OCI-LY1 (cell line): Measurements from ENCODE around the gene SCAP.

Experiments used
- H2AFZ ChIP-seq: fragments of 200-600 bp; sonication (generic), shearing (Covaris generic); 2 replicates; pipeline ENCODE4 v1.6.0; 2014; ENCODE audit warnings: antibody characterized with exemption, mild to moderate bottlenecking, low read length
- H3F3A ChIP-seq: fragments of 200-600 bp; sonication (generic), shearing (Covaris generic); 2 replicates; pipeline ENCODE4 v1.6.0; 2014; ENCODE audit warnings: mild to moderate bottlenecking, antibody characterized with exemption, low read length, moderate library complexity; ENCODE audit not compliant: insufficient read depth
- H3K27ac ChIP-seq: fragments of 200-600 bp; sonication (generic); 2 replicates; pipeline ENCODE4 v1.5.1; 2014; ENCODE audit warnings: low read length, mixed run types, mild to moderate bottlenecking, low read depth; ENCODE audit not compliant: poor library complexity, severe bottlenecking
- H3K27me3 ChIP-seq: fragments of 200-600 bp; sonication (generic); 2 replicates; pipeline ENCODE4 v1.6.0; 2014; ENCODE audit warnings: antibody characterized with exemption, mild to moderate bottlenecking, low read length, moderate library complexity; ENCODE audit not compliant: insufficient read depth
- H3K36me3 ChIP-seq: fragments of 200-600 bp; sonication (generic); 2 replicates; pipeline ENCODE4 v1.6.1; 2014; ENCODE audit warnings: mild to moderate bottlenecking, antibody characterized with exemption, low read length, moderate library complexity, mixed read lengths; ENCODE audit not compliant: insufficient read depth
- H3K4me1 ChIP-seq: fragments of 200-600 bp; sonication (generic); 2 replicates; pipeline ENCODE4 v1.5.1; 2014; ENCODE audit warnings: mild to moderate bottlenecking, low read length, moderate library complexity; ENCODE audit not compliant: insufficient read depth, severe bottlenecking
- H3K4me2 ChIP-seq: fragments of 200-600 bp; sonication (generic), shearing (Covaris generic); 2 replicates; pipeline ENCODE4 v1.6.1; 2014; ENCODE audit warnings: low read length
- H3K4me3 ChIP-seq: fragments of 200-600 bp; sonication (generic); 2 replicates; pipeline ENCODE4 v1.5.1; 2014; ENCODE audit warnings: low read length, low read depth, mild to moderate bottlenecking, mixed read lengths; ENCODE audit not compliant: poor library complexity, severe bottlenecking
- H3K79me2 ChIP-seq: fragments of 200-600 bp; shearing (Covaris generic); 2 replicates; pipeline ENCODE4 v1.6.1; 2016; ENCODE audit warnings: mixed run types, low read length, mixed read lengths; ENCODE audit not compliant: insufficient read depth
- H3K9ac ChIP-seq: fragments of 200-600 bp; sonication (generic), shearing (Covaris generic); 2 replicates; pipeline ENCODE4 v1.6.1; 2014; ENCODE audit warnings: mild to moderate bottlenecking, low read length, mixed read lengths
- H3K9me2 ChIP-seq: fragments of 200-600 bp; sonication (generic), shearing (Covaris generic); 2 replicates; pipeline ENCODE4 v1.6.1; 2014; ENCODE audit warnings: low read depth, mild to moderate bottlenecking, low read length, mixed read lengths
- H3K9me3 ChIP-seq: fragments of 200-600 bp; shearing (Covaris generic); 2 replicates; pipeline ENCODE4 v1.6.1; 2014; ENCODE audit warnings: low read length, mixed read lengths
- H4K20me1 ChIP-seq: fragments of 200-600 bp; sonication (generic), shearing (Covaris generic); 2 replicates; pipeline ENCODE4 v1.6.0; 2016; ENCODE audit warnings: mild to moderate bottlenecking, low read length; ENCODE audit not compliant: insufficient read depth
- EZH2 ChIP-seq: fragments of 200-600 bp; sonication (generic), shearing (Covaris generic); IDR thresholded peaks from 2 replicates; pipeline ENCODE4 v1.8.0; 2017; ENCODE audit warnings: borderline replicate concordance, mixed run types, mild to moderate bottlenecking, antibody characterized with exemption, low read length, moderate library complexity, mixed read lengths
- TF ChIP-seq, protein P1 (sequence below): fragments of 200-600 bp; sonication (generic), shearing (Covaris generic); IDR thresholded peaks from 2 replicates; pipeline ENCODE4 v1.5.1; 2017; ENCODE audit warnings: mild to moderate bottlenecking, antibody characterized with exemption, low read length, moderate library complexity, mixed read lengths

SCAP gene

DNA sequence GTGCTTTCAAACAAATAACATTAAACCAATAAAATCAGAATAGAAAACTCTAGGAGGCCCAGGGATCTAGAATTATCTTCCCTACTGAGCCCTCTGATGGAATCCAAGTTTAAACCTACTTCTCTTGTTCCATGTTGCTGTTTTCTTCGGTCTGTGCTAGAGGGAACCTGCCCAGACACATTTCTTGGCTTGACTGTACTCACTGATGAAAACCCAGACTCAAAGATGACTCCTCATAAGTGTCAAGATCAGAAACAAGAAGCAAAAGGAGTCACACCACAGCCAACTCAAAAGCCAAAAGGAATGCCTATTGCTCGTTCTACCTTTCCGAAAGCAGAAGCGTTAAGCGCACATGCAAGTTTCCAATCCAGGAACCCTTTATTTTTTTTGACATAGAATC, 31.6 kb downstream of the SCAP start:
- Histone ChIP-seq H3K4me3 (no peak overlapping the region), H3K9me3 (no peaks in the 10 kb centered on the region), H3K4me2 (no peak overlapping the region), H3K27ac (no peak overlapping the region), H4K20me1 (no peaks in the 10 kb centered on the region), H2AFZ (no peak overlapping the region), H3K36me3 (peaks cover 34% of the 10 kb centered on the region), H3K27me3 (no peaks in the 10 kb centered on the region), H3K9ac (no peak overlapping the region), H3K9me2 (no peaks in the 10 kb centered on the region), H3F3A (no peaks in the 10 kb centered on the region), H3K79me2 (no peaks in the 10 kb centered on the region), H3K4me1 (no peaks in the 10 kb centered on the region)
- TF ChIP-seq, protein P1, sequence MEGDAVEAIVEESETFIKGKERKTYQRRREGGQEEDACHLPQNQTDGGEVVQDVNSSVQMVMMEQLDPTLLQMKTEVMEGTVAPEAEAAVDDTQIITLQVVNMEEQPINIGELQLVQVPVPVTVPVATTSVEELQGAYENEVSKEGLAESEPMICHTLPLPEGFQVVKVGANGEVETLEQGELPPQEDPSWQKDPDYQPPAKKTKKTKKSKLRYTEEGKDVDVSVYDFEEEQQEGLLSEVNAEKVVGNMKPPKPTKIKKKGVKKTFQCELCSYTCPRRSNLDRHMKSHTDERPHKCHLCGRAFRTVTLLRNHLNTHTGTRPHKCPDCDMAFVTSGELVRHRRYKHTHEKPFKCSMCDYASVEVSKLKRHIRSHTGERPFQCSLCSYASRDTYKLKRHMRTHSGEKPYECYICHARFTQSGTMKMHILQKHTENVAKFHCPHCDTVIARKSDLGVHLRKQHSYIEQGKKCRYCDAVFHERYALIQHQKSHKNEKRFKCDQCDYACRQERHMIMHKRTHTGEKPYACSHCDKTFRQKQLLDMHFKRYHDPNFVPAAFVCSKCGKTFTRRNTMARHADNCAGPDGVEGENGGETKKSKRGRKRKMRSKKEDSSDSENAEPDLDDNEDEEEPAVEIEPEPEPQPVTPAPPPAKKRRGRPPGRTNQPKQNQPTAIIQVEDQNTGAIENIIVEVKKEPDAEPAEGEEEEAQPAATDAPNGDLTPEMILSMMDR = no peak
- TF ChIP-seq EZH2 = no peak

DNA sequence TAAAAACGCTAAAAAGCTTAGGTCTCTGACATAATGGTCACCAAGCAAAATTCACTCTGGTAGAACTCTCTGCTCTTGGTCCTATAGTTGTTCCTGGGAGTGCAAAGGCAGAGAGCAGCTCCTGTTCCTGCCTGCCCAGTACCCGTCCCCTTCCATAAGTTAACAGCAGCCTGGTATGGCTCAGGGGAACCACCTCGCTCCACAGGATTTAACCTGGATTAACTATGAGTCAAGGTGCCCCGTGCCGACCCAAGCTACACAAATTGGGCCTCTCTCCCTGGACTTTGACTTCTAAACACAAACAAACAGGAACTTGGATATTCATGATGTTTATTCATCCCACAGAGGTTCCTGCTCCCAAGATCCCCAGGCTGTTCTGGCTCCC, 32.1 kb downstream of the SCAP start:
- Histone ChIP-seq H4K20me1 (no peaks in the 10 kb centered on the region), H3K36me3 (peaks cover 39% of the 10 kb centered on the region), H3K4me1 (no peaks in the 10 kb centered on the region), H3K79me2 (no peaks in the 10 kb centered on the region), H3F3A (no peaks in the 10 kb centered on the region), H3K4me2 (no peak overlapping the region), H3K9me2 (no peaks in the 10 kb centered on the region), H3K27me3 (no peaks in the 10 kb centered on the region), H2AFZ (no peak overlapping the region), H3K9ac (no peak overlapping the region), H3K4me3 (no peak overlapping the region), H3K27ac (no peak overlapping the region), H3K9me3 (no peaks in the 10 kb centered on the region)
- TF ChIP-seq, protein P1 = no peak
- no peak for TF ChIP-seq EZH2

- no peak overlapping the region for H3K4me3 ChIP-seq
- no peaks in the 10 kb centered on the region for H3K79me2 ChIP-seq
- H3K9me2 ChIP-seq = no peaks in the 10 kb centered on the region
- peaks cover 52% of the 10 kb centered on the region for H3K36me3 ChIP-seq
- H3K9ac ChIP-seq = no peak overlapping the region
- no peaks in the 10 kb centered on the region for H3F3A ChIP-seq
- H2AFZ ChIP-seq = no peak overlapping the region
- H3K9me3 ChIP-seq = no peaks in the 10 kb centered on the region
- no peak overlapping the region for H3K4me2 ChIP-seq
- no peak overlapping the region for H3K27ac ChIP-seq
- H3K27me3 ChIP-seq = no peaks in the 10 kb centered on the region
- H3K4me1 ChIP-seq = no peaks in the 10 kb centered on the region
- no peaks in the 10 kb centered on the region for H4K20me1 ChIP-seq
- TF ChIP-seq, protein P1 = no peak
- no peak for TF ChIP-seq EZH2
Observed at GRCh38 chr3:47441796-47442551, 33.8 kb downstream of the SCAP start.
